ACC112 (cell line): Measurements from ENCODE around the gene NFIC.
"Not testable (repeated sequence)": the region's sequence is repeated elsewhere in the genome, so short reads cannot be mapped to it uniquely, and the experiment has no call there.

Experiments
- H2AFZ ChIP-seq: fragments of 200-600 bp; sonication (generic); one replicate; pipeline ENCODE4 v1.6.0; 2017; ENCODE audit warnings: antibody characterized with exemption, low read length; ENCODE audit not compliant: unreplicated experiment
- H3K27ac ChIP-seq: fragments of 200-600 bp; sonication (generic); 2 replicates; pipeline ENCODE4 v1.5.1; 2014; ENCODE audit warnings: low read depth, mild to moderate bottlenecking, antibody characterized with exemption, low read length, moderate library complexity
- H3K27me3 ChIP-seq: fragments of 200-600 bp; sonication (generic); 2 replicates; pipeline ENCODE4 v1.6.1; 2014; ENCODE audit warnings: mild to moderate bottlenecking, antibody characterized with exemption, low read length, moderate library complexity, mixed read lengths; ENCODE audit not compliant: insufficient read depth
- H3K36me3 ChIP-seq: fragments of 200-600 bp; sonication (generic); 2 replicates; pipeline ENCODE4 v1.6.1; 2016; ENCODE audit warnings: mild to moderate bottlenecking, antibody characterized with exemption, low read length, moderate library complexity, mixed read lengths; ENCODE audit not compliant: insufficient read depth
- H3K4me1 ChIP-seq: fragments of 200-600 bp; sonication (generic); one replicate; pipeline ENCODE4 v1.6.1; 2016; ENCODE audit warnings: low read length, mixed read lengths; ENCODE audit not compliant: insufficient read depth, unreplicated experiment, control insufficient read depth
- H3K4me3 ChIP-seq: fragments of 200-600 bp; sonication (generic); 2 replicates; pipeline ENCODE4 v1.5.1; 2014; ENCODE audit warnings: mild to moderate bottlenecking, low read depth, low read length
- H3K79me2 ChIP-seq: fragments of 200-600 bp; sonication (generic); one replicate; pipeline ENCODE4 v1.6.0; 2016; ENCODE audit warnings: low read length; ENCODE audit not compliant: control insufficient read depth, unreplicated experiment, insufficient read depth

The NFIC gene

GRCh38 chr19:3376091-3376455, 9.7 kb downstream of the NFIC start:
- H3K79me2 ChIP-seq = peaks cover 67% of the 10 kb centered on the region
- H2AFZ ChIP-seq, H3K36me3 ChIP-seq, H3K4me3 ChIP-seq, H3K27me3 ChIP-seq: not testable (repeated sequence)
- peaks cover 14% of the 10 kb centered on the region for H3K4me1 ChIP-seq
- H3K27ac ChIP-seq = peak overlapping the region; percentile 53; the same call in 1 of the 2 replicates

- Histone ChIP-seq H3K36me3 (no peaks in the 10 kb centered on the region), H3K79me2 (peaks cover 72% of the 10 kb centered on the region), H3K4me1 (peaks cover 22% of the 10 kb centered on the region), H2AFZ (no peak overlapping the region), H3K27ac (no peak overlapping the region), H3K27me3 (no peaks in the 10 kb centered on the region), H3K4me3 (no peak overlapping the region)
These were observed 12.2 kb downstream of the NFIC start for GRCh38 chr19:3378352-3379150.

GRCh38 chr19:3380829-3381228, 14.4 kb downstream of the NFIC start:
- H3K4me1 ChIP-seq = peaks cover 23% of the 10 kb centered on the region
- H3K36me3 ChIP-seq = no peaks in the 10 kb centered on the region
- H2AFZ ChIP-seq = no peak overlapping the region
- H3K4me3 ChIP-seq = no peak overlapping the region
- no peaks in the 10 kb centered on the region for H3K27me3 ChIP-seq
- H3K79me2 ChIP-seq = peaks cover 69% of the 10 kb centered on the region
- no peak overlapping the region for H3K27ac ChIP-seq

GRCh38 chr19:3381701-3382372, 15.5 kb downstream of the NFIC start:
- Histone ChIP-seq H2AFZ (no peak overlapping the region), H3K4me3 (no peak overlapping the region), H3K27ac (no peak overlapping the region), H3K36me3 (no peaks in the 10 kb centered on the region), H3K4me1 (peaks cover 26% of the 10 kb centered on the region), H3K79me2 (peaks cover 74% of the 10 kb centered on the region), H3K27me3 (no peaks in the 10 kb centered on the region)

GRCh38 chr19:3382460-3383100, 16.2 kb downstream of the NFIC start:
- Histone ChIP-seq H3K27me3 (no peaks in the 10 kb centered on the region), H3K4me3 (no peak overlapping the region), H2AFZ (no peak overlapping the region), H3K27ac (no peak overlapping the region), H3K79me2 (peaks cover 76% of the 10 kb centered on the region), H3K36me3 (no peaks in the 10 kb centered on the region), H3K4me1 (peaks cover 30% of the 10 kb centered on the region)

GRCh38 chr19:3383121-3383722, 16.8 kb downstream of the NFIC start:
- no peaks in the 10 kb centered on the region for H3K36me3 ChIP-seq
- no peaks in the 10 kb centered on the region for H3K27me3 ChIP-seq
- H2AFZ ChIP-seq = no peak overlapping the region
- H3K79me2 ChIP-seq = peaks cover 76% of the 10 kb centered on the region
- no peak overlapping the region for H3K27ac ChIP-seq
- H3K4me3 ChIP-seq = no peak overlapping the region
- H3K4me1 ChIP-seq = peaks cover 35% of the 10 kb centered on the region

GRCh38 chr19:3386447-3387234, 20.3 kb downstream of the NFIC start:
- H3K79me2 ChIP-seq = peaks cover 82% of the 10 kb centered on the region
- no peaks in the 10 kb centered on the region for H3K36me3 ChIP-seq
- H3K27ac ChIP-seq = no peak overlapping the region
- H3K4me3 ChIP-seq = no peak overlapping the region
- H3K27me3 ChIP-seq = no peaks in the 10 kb centered on the region
- H3K4me1 ChIP-seq = peaks cover 47% of the 10 kb centered on the region
- no peak overlapping the region for H2AFZ ChIP-seq

GRCh38 chr19:3387645-3388589, 21.5 kb downstream of the NFIC start:
- H3K36me3 ChIP-seq = no peaks in the 10 kb centered on the region
- peaks cover 78% of the 10 kb centered on the region for H3K79me2 ChIP-seq
- no peaks in the 10 kb centered on the region for H3K27me3 ChIP-seq
- no peak overlapping the region for H3K4me3 ChIP-seq
- peaks cover 45% of the 10 kb centered on the region for H3K4me1 ChIP-seq
- no peak overlapping the region for H2AFZ ChIP-seq
- peak overlapping the region; percentile 13; the same call in 1 of the 2 replicates for H3K27ac ChIP-seq

GRCh38 chr19:3389446-3389778, 23.0 kb downstream of the NFIC start:
- peaks cover 38% of the 10 kb centered on the region for H3K4me1 ChIP-seq
- no peak overlapping the region for H3K27ac ChIP-seq
- no peak overlapping the region for H3K4me3 ChIP-seq
- no peaks in the 10 kb centered on the region for H3K36me3 ChIP-seq
- no peak overlapping the region for H2AFZ ChIP-seq
- peaks cover 71% of the 10 kb centered on the region for H3K79me2 ChIP-seq
- H3K27me3 ChIP-seq = no peaks in the 10 kb centered on the region
